ENCODE results near the gene SLIT3.

The SLIT3 gene

DNA sequence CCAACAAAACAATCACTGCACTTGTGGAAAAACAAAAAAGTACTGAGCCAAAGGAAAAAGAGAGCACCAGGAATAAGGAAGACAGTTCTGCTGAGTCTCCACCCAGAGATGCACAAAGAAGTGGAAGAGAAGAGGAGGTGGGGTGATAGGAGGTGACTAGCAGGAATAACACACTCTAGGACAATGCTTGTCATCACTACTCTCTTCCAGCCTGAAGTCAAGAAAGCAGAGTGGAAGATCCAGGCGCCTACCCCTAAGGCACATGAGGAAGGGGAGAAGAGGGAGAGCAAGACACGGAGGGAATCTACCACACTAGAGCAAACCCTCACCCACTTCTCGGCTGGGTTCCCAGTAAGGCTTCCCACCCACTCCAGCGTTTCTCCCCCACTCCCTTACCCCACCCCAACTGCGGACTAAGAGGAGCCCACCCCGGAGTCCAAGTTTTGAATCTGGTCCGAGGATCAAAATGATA, 1.7 kb downstream of the SLIT3 start:
- DNase-seq (ENCODE audit: low spot score), result no peak

DNA sequence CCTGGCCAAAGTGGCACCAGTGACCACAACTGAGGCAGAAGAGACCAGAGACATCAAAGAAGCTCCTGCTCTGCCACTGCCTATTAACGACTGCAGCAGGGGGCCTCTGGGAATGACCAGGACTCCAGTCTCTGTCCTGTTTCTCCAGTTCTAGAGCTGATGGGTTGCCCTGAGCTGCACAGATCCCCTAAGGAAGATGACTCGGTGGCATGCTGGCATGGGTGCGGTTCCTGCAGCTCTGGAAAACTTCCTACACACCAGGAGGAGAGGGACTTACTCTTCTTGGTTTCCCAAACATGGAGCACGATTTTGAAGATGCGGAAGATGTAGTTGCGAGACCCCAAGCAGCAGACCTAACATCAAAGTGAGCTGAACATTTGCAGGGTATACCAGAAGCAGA, 2.7 kb downstream of the SLIT3 start:
- no peak for DNase-seq (ENCODE audit: low spot score)

DNA sequence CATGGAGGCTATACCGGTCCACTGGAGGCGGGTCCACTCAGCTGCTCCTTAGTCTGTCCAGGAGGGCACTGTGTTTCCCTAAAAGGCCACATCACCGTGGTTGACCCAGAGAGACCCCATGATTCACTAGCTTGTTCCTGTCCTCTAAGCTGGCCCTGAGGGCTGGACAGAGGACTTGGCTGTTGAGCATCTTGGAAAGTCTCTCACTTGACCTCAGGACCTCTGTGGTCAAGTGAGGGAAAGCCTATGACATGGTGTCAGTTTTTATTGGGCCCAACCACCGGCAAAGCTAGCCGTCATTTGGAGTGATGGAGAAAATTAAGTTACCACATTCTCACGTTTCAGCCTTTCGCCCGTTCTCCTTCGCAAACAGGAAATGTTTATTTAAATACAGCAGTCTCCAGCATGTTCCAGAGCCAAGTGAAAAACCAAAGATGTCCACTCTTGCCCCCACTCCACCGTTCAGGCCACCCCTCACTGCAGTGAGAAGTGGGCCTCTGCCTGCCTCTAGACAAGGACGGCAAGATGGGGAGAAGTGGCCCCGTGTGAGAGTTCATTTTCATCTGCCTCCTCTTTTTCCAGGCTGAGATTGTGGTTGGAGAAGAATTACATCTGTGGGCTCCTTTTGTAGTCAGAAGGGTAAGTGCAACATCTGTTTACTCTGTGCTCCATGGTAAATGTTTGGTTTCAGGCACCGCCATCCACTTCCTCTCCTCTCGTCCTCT, 4.4 kb downstream of the SLIT3 start:
- DNase-seq (ENCODE audit: low spot score), result no peak

DNA sequence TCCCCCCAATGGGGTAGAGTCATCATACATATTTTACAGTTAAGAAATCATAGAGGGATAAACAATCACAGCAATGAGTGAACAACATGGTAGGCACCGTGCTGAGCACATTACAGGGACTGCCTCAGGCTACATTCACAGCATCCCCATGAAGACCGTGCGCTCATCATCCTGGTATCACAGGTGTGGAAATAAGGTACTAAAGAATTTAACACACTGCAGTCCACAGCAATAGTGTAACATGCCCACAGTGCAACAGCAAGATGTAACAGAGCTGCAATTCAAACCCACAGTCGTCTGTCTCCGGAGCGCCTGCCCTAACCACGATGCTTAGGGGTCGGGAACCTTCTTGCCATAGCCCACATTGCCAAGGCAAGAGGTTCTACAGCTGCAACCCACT, 5.6 kb downstream of the SLIT3 start:
- DNase-seq (ENCODE audit: low spot score), result no peak

DNA sequence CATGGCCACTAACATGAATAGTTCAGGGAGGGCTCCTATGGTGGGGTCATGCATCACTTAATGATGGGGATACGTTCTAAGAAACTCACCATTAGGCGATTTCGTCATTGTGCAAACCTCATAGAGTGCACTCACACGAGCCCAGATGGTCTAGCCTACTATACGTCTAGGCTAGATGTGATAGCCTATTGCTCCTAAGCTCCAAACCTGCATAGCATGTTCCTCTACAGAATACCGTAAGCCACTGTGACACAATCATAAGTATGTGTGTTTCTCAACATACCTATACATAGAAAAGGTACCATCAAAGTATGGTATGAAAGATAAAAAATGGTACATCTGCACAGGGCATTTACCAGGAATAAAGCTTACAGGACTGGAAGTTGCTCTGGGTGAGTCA, 6.3 kb downstream of the SLIT3 start:
- no peak for DNase-seq (ENCODE audit: low spot score)

DNA sequence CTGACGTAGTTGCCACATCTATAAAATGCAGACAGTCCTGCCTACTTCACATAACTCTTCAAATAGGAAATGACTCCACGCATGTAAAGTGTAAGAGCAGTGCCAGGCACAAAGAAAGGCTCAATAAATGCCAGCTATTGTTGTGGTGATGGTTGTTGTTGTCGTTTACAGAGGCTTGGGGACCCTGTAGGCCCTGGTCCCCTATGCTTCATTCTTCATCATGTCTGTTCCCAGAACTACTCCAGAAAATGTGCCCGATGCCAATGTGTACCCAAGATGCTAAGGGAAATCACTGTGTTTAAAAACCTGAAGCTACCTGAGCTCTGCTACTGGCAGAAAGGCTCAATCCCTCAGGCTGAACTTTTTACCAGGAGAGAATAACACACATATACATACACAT, 9.1 kb downstream of the SLIT3 start:
- no peak for DNase-seq (ENCODE audit: low spot score)

DNA sequence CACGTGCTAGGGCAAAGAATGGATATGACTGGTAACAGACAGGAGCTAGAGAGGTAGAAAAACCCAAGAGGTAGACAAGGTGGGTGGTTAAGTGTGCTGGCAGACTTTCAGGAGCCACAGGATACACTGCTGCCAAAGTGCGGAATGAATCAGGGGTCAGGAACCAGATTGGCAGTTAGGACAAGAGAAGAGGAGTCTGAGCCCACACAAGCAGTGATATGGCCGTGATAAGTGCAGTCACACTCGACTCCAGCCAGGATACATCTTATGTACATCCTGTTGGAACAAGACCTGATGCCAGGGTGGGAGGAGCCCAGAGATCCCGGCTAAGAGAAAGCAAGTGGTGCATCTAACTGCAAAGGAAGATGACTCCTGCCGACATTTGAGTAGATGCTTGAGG, 10.0 kb downstream of the SLIT3 start:
- DNase-seq (ENCODE audit: low spot score), result no peak

DNA sequence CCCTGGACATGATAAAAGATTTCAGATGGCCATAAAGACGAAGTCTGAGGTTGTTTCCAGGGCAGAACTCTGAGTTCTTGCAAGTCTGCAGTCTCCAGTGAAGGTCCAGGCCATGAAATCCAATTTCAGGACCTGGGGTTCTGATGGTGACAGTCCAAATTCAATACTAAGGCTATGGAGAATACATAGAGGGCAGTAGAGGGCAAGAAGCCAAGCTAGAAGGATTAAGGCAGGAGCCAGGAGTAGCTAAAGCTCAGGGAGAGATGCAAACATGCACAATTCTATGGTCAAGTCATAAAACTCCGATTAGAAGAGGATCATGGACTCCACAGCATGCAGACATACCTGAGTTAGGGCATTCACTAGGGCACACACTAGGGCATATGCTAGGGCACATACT, 11.4 kb downstream of the SLIT3 start:
- DNase-seq (ENCODE audit: low spot score), result no peak

DNA sequence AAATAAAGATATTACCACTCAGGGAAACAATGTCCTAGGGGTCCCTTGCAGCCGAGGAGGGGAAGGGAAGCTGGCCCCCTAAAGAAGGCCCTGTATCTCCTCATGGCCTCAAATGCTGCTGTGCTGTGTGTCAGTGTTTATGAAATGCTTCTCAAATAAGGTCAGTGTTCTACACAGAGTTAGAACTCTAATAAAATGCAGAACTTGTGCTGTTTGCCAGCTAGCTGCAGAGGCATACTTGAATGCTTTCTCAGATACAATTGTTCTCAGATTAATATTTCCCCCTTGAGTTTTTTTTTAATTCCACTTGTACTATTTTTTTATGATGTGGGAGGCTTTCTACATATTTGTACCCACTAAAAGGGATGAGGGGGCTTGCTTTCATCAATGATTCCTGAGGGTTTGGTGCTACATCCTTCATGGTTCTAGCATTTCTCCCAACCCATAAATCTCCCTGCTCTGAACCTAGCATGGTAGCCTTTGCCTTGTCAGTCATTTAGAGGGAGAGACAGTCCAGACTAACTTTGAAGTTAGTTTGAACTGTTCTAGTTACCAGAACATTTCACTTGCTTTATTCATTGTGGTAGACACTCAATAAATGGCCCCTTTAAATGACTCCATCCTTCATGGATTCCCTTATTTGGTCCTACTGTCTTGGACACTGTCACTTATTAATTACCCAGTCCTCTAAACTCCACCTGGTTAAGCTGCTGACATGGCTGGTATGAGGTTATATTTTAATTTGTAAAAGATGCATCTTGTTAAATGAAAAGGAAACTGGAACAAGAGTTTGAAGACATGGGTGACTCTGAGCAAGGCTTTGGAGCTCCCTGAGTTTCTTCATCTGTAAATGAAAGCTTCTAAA, 12.6 kb downstream of the SLIT3 start:
- DNase-seq (ENCODE audit: low spot score), result no peak

DNA sequence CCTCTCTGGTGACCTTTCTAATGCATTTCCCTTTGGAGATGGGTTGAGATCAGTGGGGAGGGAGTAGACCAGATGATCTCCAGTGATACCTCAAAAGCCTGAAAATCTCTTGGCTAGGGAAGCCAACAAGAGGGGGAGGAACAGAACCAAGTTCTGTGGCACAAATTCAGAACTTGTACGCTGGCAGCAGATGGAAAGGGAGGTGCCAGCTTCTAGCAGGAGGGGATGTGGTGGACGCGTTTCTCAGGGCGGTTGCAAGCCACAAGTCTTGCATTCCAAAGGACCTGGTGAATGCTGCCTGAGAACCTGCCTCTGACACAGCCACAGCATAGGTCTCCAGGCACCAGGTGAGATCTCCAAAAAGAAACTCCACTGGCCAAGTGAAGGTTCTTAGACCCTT, 13.4 kb downstream of the SLIT3 start:
- no peak for DNase-seq (ENCODE audit: low spot score)

DNA sequence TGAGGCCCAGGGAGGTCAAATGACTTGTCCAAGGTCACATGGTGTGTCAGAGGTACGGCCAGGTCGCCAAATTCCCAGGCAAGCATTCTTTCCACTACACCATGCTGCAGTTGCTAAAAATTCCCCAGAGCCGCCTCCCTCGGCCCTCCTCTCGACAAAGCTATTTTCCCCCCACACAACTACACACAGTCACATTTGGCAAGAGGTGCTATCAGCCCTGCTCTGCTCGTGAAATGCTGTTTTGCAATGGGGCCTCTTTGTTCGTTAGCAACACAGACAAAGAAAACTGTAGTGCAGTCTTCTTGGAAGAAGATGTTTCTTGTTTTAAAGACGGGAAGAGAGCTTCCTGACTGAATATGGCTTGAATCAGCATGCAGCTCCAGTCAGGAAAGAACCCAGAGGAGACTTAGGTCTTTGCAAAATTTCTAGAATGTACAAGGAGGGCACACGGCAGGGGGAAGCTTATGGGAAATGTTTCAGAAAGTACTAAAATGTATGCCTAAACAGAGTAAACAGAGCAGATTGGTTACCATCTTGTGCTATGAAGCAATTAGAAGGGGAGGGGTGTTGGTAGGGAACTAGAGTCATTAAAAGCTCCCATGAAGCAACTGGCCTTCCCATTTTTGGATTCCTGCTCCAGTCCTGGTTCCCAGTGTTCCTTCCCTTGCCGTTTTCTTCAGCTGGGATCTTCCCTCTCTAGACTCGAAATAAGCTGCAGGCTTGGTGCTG, 14.2 kb downstream of the SLIT3 start:
- no peak for DNase-seq (ENCODE audit: low spot score)

DNA sequence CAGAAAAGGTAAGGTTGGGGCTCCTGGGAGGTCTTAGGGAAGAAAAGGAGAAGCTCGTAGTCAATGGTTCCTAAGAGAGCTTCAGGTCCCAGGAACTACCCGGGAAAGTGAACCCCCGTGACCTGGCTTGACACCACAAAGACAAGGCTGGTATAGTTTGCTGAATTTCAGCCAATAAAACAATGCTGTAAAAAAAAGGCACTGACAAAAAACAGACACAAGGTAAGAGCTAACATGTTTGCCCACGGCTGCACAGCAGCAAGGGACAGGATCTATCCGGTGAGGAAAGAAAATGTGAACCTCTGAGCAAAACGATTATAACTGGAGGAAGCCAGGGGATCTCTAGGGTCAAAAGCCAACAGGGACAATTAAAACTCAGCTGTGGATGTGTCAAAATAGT, 17.1 kb downstream of the SLIT3 start:
- DNase-seq (ENCODE audit: low spot score), result no peak

DNA sequence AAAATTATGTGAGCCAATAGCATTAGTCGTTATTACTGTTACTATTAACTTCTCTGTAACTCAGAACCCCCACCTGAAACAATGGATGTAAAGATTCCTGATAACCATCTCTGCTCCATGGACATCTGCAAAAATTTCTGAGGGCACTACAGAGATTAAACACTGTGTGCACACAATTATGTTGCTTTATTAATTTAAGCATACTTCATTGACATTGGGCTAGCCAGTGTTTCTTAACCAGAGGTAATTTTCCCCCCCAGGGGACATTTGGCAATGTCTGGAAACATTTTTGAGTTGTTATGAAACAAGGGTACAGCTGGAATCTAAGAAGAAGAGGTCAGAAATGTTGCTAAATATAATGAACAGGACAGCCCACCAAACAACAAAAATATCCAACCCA, 19.3 kb downstream of the SLIT3 start:
- no peak for DNase-seq (ENCODE audit: low spot score)

DNA sequence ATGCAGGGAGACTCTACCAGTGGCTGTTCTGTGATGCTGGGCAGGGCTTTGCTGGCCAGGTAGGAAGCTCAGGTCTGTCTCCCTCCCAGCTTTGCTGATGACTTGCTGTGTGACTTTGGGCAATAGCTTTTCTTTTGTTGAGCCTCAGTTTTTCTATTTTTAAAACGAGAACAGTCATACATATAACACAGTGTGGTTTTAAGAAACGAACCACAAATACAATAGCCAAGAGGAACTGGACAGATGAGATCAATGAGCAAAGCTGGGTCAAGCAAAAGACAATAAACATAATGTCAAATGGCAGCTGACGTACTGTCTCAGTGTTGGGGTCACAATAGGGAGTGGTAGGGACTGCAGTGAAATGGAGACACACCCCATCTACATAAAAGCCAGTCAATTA, 20.2 kb downstream of the SLIT3 start:
- DNase-seq (ENCODE audit: low spot score), result no peak

DNA sequence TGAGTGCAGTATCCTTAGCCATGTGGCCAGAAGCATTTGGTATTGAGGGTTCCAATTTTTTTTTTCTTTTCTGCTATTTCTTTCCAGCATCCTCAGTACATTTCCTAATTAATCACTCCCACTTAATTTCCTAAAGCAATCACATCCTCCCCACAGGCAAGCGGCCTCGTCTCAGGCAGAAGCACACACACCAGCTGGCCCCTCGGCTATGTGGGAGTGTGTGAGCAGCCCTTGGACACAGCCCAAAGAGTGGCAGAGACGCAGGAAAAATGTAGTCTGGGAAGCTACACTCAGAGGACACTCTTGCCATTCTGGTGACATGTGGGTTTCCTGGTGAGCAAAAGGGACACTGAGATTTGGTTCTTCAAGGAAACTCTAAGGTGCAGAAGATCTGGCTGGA, 20.7 kb downstream of the SLIT3 start:
- no peak for DNase-seq (ENCODE audit: low spot score)

DNA sequence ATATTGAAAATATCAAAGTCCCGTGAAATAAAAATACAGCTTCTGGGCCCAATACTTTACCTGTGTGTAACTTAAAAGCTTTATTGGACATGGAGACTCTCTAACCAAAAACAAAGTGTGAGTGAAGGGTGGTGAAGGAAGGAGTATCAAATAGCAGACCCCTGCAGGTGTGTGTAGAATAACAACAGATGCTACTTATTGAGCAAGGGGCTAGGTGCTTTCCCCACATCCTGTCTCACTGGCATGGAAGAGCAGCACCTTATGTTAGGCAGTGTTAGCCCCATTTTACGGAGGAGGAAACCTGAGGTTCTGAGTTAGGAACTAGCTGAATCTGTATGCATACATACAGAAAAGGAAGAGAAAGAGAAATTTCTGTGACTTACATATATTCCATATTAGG, 21.8 kb downstream of the SLIT3 start:
- DNase-seq (ENCODE audit: low spot score), result no peak

DNA sequence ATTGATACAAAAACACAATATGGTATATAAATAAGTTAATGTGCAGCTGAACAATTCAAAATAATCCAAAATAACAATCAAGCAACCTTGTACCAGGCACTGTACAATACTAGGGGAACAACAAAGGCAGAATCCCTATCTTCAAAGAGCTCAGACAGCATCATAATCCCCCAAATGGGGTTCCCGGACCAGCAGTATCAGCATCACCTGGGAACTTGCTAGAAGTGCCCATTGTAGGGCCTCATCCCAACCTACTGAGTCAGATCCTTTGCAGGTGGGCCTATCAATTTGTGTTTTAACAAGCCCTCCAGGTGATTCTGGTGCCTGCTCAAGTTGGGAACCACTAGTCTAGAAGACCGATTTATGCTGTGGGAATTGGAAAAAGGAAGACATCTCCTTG, 27.1 kb downstream of the SLIT3 start:
- no peak for DNase-seq (ENCODE audit: low spot score)

DNA sequence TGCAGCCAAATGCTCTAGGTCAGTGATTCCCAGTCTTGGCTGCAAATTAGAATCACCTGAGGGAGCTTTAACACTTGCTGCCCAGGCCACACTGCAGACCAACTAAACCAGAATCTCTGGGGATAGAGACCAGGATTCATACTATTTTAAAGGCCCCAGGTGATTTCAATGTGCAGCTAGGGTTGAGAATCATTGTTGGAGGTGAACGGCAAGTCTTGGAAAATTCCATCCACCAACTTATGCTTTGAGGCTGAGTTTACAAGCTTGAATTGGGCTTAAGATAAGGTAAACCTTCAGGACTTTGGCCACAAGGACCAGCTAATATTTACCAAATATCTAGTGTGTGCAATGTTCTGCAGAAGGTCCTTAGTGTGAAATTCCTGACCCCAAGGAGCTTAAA, 27.5 kb downstream of the SLIT3 start:
- no peak for DNase-seq (ENCODE audit: low spot score)

DNA sequence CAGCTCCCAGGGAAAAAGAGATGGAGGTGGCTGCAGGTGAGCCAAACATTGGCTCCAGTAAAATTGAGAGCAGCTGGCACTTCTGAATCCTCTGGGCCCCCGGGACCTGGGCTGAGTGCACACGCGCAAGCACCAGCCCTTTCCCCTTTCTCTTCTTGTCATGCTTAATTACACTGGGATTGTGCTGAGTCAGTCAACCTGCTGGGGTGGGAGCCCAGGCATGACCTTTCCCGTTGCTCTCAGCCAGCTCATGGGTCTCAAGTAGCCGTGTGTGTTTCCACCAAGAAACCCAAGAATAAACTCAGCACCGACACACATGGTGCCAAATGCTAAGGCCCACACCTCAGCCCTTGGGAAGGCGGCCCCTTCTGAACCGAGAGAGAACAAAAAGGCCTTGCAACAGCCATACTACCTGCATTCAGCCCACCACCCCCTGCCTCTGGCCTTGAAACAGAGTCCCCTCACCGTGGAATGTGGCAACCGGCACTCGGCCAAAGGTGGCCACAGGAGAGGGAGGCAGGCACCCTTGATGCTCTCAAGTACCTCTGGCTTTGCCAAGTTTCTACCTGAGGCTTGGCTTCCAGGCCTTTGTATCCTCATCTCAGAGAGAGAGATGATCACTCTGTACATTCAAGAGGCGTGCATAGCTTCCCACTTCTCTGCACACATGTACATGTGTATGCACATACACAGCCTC, 28.1 kb downstream of the SLIT3 start:
- DNase-seq (ENCODE audit: low spot score), result no peak

DNA sequence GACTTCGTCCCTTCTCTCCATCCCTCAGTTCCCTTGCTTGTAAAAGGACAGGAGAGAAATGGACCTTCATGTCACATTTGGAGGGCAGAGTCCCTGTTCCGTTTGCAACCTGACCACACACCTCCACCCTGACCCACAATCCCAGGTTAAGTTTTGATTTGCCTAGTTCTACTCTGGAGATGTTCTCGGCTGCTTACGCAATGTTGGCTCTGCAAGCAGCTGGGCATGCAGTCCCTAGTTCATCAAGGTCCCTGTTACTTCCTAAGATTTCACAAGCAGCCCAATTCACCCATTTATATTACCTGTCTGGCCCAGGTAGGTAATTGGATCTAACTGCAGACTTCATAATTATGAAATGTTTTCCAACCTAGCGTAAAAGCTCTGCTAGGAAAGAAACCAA, 28.8 kb downstream of the SLIT3 start:
- no peak for DNase-seq (ENCODE audit: low spot score)

DNA sequence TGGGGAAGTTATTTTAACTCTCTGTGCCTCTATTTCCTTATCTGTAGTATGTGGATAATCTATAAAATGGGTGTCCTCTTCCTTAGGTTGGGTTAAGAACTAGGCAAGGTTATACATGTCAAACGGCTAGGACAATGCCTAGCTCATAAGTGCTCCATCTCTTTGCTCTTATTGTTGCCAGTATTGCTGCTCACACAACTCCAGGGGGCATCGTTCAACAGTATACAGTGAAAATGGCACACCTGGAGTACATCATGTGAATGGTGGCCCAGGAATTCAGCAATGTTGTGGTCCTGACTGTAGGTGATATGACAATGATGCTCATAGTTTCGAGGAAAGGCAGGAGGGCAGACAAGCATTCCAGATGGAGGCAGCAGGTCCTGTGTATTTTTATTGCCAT, 30.1 kb downstream of the SLIT3 start:
- DNase-seq (ENCODE audit: low spot score), result no peak

DNA sequence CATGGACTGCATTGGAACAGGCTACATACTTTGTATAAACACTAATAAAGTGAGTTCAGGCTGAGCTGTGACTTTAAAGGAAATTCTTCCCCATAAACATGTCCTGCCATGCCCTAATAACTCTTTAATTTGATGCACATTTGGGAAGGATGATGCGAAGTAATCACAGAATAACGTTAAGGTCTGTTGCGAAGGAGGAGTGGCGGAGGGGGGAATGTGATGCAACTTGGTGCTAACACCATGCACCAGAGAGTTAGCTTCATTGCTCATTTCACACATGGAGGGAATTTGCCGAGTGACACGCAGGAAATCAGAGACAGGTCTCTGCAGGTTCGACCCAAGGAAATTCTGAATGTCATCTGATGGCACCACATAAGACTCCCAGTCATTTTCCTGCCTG, 32.9 kb downstream of the SLIT3 start:
- no peak for DNase-seq (ENCODE audit: low spot score)

Measured in CD4-positive, alpha-beta T cell treated with Interleukin-2 at 100 ng/mL for 4 hours (primary cell).